PC-9 (cell line): ENCODE data around the gene CAVIN1.

Source experiments
- EZH2 ChIP-seq: fragments of 200-600 bp; sonication (generic); IDR thresholded peaks from 2 replicates; pipeline ENCODE4 v1.8.0; 2017; ENCODE audit warnings: antibody characterized with exemption, low read depth
- TF ChIP-seq, protein P1 (sequence below): fragments of 200-600 bp; sonication (generic); conservative IDR thresholded peaks from 2 replicates; pipeline ENCODE4 v1.6.1; 2017; ENCODE audit warnings: mixed run types, antibody characterized with exemption, mild to moderate bottlenecking, moderate library complexity

DNA sequence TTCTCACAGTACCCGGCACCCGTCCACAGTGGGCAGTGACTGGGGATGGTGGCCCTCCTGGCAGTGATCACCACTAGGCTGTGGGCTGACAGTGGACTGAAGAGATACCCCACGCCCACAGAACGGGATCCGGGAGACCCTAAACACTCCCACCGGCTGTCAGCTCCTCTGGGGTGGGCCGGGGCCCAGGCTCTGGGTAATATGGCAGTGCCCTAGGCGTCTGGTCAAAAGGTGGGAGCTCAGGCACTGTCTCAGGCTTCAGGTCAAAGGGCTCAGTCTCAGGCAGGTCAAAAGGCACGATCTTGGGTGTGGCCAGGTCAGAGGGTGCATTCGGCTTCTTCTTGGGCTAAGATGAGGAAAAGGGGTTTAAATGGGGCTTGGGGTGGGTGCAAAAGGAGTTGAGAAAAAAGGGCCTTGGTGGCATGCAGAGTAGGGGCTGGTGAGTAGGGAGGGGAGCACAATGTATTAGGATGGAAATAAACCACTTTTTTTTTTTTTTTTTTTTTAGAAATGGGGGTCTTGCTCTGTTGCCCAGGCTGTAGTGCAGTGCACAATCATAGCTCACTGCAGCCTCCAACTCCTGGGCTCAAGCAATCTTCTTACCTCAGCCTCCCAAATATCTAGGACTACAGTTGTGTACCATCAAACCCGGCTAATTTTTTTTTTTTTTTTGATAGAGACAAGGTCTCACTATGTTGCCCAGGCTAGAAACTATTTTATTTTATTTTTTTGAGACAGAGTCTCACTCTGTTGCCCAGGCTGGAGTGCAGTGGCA, 11.0 kb downstream of the CAVIN1 start:
- TF ChIP-seq, protein P1, sequence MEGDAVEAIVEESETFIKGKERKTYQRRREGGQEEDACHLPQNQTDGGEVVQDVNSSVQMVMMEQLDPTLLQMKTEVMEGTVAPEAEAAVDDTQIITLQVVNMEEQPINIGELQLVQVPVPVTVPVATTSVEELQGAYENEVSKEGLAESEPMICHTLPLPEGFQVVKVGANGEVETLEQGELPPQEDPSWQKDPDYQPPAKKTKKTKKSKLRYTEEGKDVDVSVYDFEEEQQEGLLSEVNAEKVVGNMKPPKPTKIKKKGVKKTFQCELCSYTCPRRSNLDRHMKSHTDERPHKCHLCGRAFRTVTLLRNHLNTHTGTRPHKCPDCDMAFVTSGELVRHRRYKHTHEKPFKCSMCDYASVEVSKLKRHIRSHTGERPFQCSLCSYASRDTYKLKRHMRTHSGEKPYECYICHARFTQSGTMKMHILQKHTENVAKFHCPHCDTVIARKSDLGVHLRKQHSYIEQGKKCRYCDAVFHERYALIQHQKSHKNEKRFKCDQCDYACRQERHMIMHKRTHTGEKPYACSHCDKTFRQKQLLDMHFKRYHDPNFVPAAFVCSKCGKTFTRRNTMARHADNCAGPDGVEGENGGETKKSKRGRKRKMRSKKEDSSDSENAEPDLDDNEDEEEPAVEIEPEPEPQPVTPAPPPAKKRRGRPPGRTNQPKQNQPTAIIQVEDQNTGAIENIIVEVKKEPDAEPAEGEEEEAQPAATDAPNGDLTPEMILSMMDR, result no peak
- no peak for TF ChIP-seq EZH2
